Activated naive CD8-positive, alpha-beta T cell (primary cell): ENCODE results near the gene FCHO2.
"Not testable (repeated sequence)": the region's sequence is repeated elsewhere in the genome, so short reads cannot be mapped to it uniquely, and the experiment has no call there.

ENCODE experiments used
- H3K27ac Mint-ChIP-seq: one replicate; pipeline ENCODE4 v1.8.0; 2021; ENCODE audit warnings: mixed read lengths
- H3K27me3 Mint-ChIP-seq: one replicate; pipeline ENCODE4 v1.8.0; 2021; ENCODE audit warnings: mixed read lengths
- H3K36me3 Mint-ChIP-seq: one replicate; pipeline ENCODE4 v1.8.0; 2021; ENCODE audit warnings: mixed read lengths
- H3K4me1 Mint-ChIP-seq: one replicate; pipeline ENCODE4 v1.8.0; 2021; ENCODE audit warnings: low read depth, mixed read lengths
- H3K4me3 Mint-ChIP-seq: one replicate; pipeline ENCODE4 v1.8.0; 2021; ENCODE audit warnings: mild to moderate bottlenecking, mixed read lengths
- H3K9me3 Mint-ChIP-seq: one replicate; pipeline ENCODE4 v1.8.0; 2021; ENCODE audit warnings: low read depth, mixed read lengths

FCHO2 gene

GRCh38 chr5:72940082-72940481, 15.8 kb upstream of the FCHO2 start:
- Mint-ChIP-seq H3K4me1 (no peaks in the 10 kb centered on the region), H3K27ac (no peak overlapping the region), H3K27me3 (peaks cover 30% of the 10 kb centered on the region), H3K36me3 (peaks cover 2% of the 10 kb centered on the region), H3K4me3 (no peak overlapping the region), H3K9me3 (no peaks in the 10 kb centered on the region)

DNA sequence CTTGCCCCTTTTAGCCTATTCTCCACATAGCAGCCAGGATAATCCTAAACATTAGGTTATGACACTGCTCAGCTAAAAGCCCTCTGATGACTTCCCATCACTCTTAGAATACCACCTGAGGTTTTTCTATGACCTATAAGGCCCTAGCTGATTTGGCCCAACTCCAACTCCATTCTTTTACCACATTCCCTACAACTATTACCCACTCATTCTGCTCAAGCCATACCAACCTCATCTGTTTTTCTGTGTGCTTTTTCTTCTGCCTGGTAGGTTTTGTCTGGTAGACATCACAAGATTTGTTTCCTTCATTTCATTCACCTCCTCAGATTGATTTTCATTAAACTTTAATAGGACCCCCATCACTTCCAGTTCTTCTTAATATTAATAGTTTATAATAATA, 12.5 kb upstream of the FCHO2 start:
- no peak overlapping the region for H3K27ac Mint-ChIP-seq

DNA sequence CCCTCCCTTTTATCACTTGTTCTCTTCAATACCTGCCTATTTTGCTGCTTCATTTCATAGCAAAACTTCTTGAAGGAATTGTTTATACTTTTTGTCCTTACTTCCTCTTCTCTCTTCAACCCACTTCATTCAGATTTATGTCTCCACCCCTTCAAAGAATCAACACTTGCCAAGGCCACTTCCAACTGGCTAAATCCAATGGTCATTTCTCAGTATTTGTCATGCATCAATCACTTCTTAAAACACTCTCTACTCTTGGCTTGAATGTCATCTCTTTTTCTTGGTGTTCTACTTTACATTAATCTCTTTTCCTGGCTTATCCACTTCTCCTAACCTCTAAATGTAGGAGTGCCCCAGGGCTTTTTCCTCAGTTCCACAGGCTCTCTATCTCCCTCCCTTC, 8.3 kb upstream of the FCHO2 start:
- Mint-ChIP-seq H3K4me1 (no peaks in the 10 kb centered on the region), H3K27ac (no peak overlapping the region), H3K9me3 (no peaks in the 10 kb centered on the region), H3K27me3 (peaks cover 12% of the 10 kb centered on the region), H3K4me3 (no peak overlapping the region), H3K36me3 (no peaks in the 10 kb centered on the region)

More for the DNA sequence above, 12.5 kb upstream of the FCHO2 start:
- Mint-ChIP-seq H3K36me3 (no peaks in the 10 kb centered on the region), H3K9me3 (no peaks in the 10 kb centered on the region), H3K4me1 (no peaks in the 10 kb centered on the region), H3K27me3 (peaks cover 19% of the 10 kb centered on the region), H3K4me3 (no peak overlapping the region)

- H3K9me3 Mint-ChIP-seq = no peaks in the 10 kb centered on the region
- H3K27me3 Mint-ChIP-seq = peaks cover 18% of the 10 kb centered on the region
- no peak overlapping the region for H3K27ac Mint-ChIP-seq
- H3K4me1 Mint-ChIP-seq = no peaks in the 10 kb centered on the region
- no peaks in the 10 kb centered on the region for H3K36me3 Mint-ChIP-seq
- no peak overlapping the region for H3K4me3 Mint-ChIP-seq
Measured at GRCh38 chr5:72949481-72949880, 6.4 kb upstream of the FCHO2 start.

- peaks cover 29% of the 10 kb centered on the region for H3K27me3 Mint-ChIP-seq
- H3K27ac Mint-ChIP-seq = no peak overlapping the region
- H3K9me3 Mint-ChIP-seq = no peaks in the 10 kb centered on the region
- peaks cover 10% of the 10 kb centered on the region for H3K4me1 Mint-ChIP-seq
- H3K36me3 Mint-ChIP-seq = peaks cover 2% of the 10 kb centered on the region
- no peak overlapping the region for H3K4me3 Mint-ChIP-seq
Measured at GRCh38 chr5:72951671-72952468, 4.0 kb upstream of the FCHO2 start.

GRCh38 chr5:72954389-72954788, 1.5 kb upstream of the FCHO2 start:
- Mint-ChIP-seq H3K4me1 (peaks cover 12% of the 10 kb centered on the region), H3K9me3 (no peaks in the 10 kb centered on the region), H3K4me3 (peak overlapping the region; percentile 91), H3K36me3 (peaks cover 2% of the 10 kb centered on the region), H3K27ac (no peak overlapping the region), H3K27me3 (peaks cover 38% of the 10 kb centered on the region)

DNA sequence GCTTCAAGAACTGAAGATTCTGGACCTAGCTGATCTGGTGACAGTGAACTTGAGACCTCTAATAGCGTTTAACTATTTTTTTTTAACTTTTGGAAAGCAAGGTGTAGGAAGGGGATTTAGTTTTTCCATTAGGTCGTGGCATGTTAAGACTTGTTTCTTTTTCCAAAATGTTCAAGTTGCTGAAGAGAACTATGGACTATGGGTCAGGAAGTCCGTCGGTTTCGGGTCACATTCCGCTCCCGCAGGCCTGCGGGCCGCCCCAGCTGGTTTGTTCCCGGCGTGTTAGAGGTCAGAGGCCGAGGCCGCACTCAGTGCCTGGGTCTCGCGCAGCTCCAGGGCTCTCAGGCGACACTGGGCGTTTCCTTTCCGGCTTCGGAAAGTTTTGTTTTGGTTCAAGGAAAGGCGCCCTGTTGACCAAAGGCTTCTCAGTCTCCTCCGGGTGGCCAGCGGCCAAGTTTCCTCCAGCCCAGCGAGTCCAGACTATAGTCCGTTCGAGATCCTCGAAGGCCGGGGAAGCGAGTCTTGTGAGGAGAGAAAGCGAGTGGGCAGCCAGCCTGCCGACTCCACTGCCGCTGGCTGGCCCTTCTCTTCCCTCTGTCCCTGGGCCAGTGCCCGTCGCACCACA, 586 bp upstream of the FCHO2 start:
- Mint-ChIP-seq H3K9me3 (no peaks in the 10 kb centered on the region), H3K27me3 (peaks cover 43% of the 10 kb centered on the region), H3K27ac (peak overlapping the region; percentile 50), H3K4me1 (peaks cover 12% of the 10 kb centered on the region), H3K36me3 (peaks cover 2% of the 10 kb centered on the region), H3K4me3 (peak overlapping the region; percentile 91)

DNA sequence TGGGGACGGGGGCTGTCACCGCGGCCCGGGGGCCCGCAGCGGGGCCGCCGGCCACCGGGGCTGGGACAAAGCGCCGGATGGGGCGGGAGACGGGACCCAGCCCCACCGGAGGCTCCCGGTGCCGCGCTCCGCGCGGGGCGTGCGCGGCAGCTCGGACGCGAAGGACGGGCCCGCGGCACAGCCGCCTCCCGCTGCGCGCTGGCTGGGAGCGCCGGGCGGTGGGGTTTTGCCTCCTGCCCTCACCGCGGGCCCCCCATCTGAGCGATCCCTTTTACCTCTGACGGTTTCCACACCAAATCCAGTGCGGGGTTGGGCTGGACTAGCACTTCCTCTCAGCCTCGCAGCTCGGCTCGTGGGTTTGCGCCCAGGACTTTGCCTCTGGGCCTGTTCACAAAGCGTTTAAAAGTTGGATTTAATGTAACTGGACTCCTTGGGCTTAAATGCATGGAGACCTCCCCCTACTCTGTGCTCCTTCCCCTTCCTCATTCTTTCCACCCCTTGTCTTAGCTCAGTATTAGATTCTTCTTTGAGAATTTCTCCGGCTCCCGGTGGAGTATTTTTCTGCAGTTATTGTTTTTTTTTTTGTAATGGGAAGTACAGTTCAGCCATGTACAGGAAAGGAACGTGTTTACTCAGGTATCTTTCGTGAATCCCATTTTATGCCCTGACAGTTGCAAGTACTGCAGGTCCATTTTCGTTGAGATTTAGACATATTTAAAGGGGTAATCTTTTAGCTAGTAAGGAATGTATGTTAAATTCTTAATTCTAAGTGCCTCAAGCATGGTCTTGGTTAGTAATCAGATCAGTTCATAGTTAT, 691 bp downstream of the FCHO2 start:
- H3K4me3 Mint-ChIP-seq = peak overlapping the region; percentile 95
- peaks cover 2% of the 10 kb centered on the region for H3K36me3 Mint-ChIP-seq
- peaks cover 40% of the 10 kb centered on the region for H3K27me3 Mint-ChIP-seq
- peaks cover 12% of the 10 kb centered on the region for H3K4me1 Mint-ChIP-seq
- no peaks in the 10 kb centered on the region for H3K9me3 Mint-ChIP-seq
- no peak overlapping the region for H3K27ac Mint-ChIP-seq

DNA sequence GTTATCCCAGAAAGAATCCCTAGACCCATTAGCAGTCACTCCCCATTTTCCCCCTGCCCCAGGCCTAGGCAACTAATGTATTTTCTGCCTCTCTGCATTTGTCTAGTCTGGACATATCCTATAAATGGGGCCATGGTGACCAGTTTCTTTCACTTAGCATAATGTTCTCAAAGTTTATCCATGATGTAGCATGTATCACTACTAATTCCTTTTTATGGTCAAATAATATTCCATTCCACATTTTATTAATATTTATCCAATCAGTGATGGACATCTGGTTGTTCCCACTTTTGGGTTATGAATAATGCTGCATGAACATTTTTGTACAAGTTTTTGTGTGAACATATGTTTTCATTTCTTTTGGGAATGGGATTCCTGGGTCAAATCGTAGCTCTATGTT, 1.5 kb downstream of the FCHO2 start:
- Mint-ChIP-seq H3K27ac (no peak overlapping the region), H3K36me3 (peaks cover 2% of the 10 kb centered on the region), H3K4me3 (peak overlapping the region; percentile 95), H3K4me1 (peaks cover 12% of the 10 kb centered on the region), H3K27me3 (peaks cover 40% of the 10 kb centered on the region), H3K9me3 (no peaks in the 10 kb centered on the region)

DNA sequence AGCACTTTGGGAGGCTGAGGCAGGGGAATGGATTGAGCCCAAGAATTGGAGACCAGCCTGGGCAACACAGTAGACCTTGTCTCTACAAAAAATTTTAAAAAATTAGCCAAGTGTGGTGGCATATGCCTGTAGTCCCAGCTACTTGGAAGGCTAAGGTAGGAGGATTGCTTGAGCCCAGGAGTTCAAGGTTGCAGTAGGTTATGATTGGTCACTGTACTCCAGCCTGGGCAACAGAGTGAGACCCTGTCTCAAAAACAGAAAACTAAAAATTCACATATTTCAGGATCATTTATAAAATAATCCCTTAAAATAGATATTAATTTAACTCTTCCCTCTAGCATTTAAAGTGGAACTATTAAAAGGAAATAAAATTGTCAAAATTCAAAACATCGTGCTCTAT, 3.4 kb downstream of the FCHO2 start:
- no peaks in the 10 kb centered on the region for H3K9me3 Mint-ChIP-seq
- H3K27me3 Mint-ChIP-seq = peaks cover 37% of the 10 kb centered on the region
- H3K36me3 Mint-ChIP-seq = peaks cover 2% of the 10 kb centered on the region
- H3K27ac Mint-ChIP-seq = no peak overlapping the region
- H3K4me1 Mint-ChIP-seq = peaks cover 12% of the 10 kb centered on the region
- H3K4me3 Mint-ChIP-seq = no peak overlapping the region

GRCh38 chr5:72974481-72974880, 18.6 kb downstream of the FCHO2 start:
- not testable (repeated sequence) for H3K36me3 Mint-ChIP-seq, H3K27ac Mint-ChIP-seq, H3K4me3 Mint-ChIP-seq, H3K4me1 Mint-ChIP-seq, H3K9me3 Mint-ChIP-seq, H3K27me3 Mint-ChIP-seq

GRCh38 chr5:72976810-72977209, 21.0 kb downstream of the FCHO2 start:
- H3K36me3 Mint-ChIP-seq, H3K27ac Mint-ChIP-seq, H3K27me3 Mint-ChIP-seq, H3K9me3 Mint-ChIP-seq, H3K4me3 Mint-ChIP-seq, H3K4me1 Mint-ChIP-seq: not testable (repeated sequence)

GRCh38 chr5:72985719-72986118, 29.9 kb downstream of the FCHO2 start:
- Mint-ChIP-seq H3K9me3 (no peaks in the 10 kb centered on the region), H3K4me1 (no peaks in the 10 kb centered on the region), H3K36me3 (peaks cover 2% of the 10 kb centered on the region), H3K27me3 (peaks cover 10% of the 10 kb centered on the region), H3K27ac (no peak overlapping the region), H3K4me3 (no peak overlapping the region)

GRCh38 chr5:72988769-72989168, 32.9 kb downstream of the FCHO2 start:
- H3K4me3 Mint-ChIP-seq = no peak overlapping the region
- H3K27me3 Mint-ChIP-seq = peaks cover 11% of the 10 kb centered on the region
- no peaks in the 10 kb centered on the region for H3K9me3 Mint-ChIP-seq

DNA sequence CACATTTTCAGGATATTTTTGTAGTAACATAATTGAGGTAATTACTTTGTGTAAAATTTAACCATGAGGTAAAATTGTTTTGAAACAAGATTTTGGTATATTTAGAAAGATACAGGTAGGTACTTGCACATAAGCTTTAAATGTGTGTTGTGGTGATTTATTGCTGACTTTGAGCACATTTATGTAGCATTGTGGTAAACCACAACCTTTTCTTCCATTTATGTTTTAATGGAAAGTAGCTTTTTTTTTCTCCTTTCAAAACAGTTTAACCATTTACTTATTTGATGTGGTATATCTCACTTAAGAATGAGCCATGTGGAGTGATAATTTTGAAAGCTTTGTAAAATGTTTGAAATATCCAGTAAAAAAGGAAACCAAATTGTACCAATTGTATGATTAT, 35.6 kb downstream of the FCHO2 start:
- Mint-ChIP-seq H3K9me3 (peaks cover 3% of the 10 kb centered on the region), H3K36me3 (peaks cover 2% of the 10 kb centered on the region), H3K4me3 (no peak overlapping the region), H3K27me3 (peaks cover 8% of the 10 kb centered on the region), H3K4me1 (peaks cover 4% of the 10 kb centered on the region), H3K27ac (no peak overlapping the region)

More at GRCh38 chr5:72988769-72989168, 32.9 kb downstream of the FCHO2 start:
- Mint-ChIP-seq H3K4me1 (peaks cover 4% of the 10 kb centered on the region), H3K27ac (no peak overlapping the region), H3K36me3 (peaks cover 2% of the 10 kb centered on the region)
